ENCODE data around the gene MFAP1. TPM values are rescaled to one million over a fixed set of nuclear protein-coding genes. Genes with fewer than 3 reads are reported as not detected.

MFAP1 gene
- total RNA-seq, 1 experiment from 2014 or later: 44.7 TPM

DNA sequence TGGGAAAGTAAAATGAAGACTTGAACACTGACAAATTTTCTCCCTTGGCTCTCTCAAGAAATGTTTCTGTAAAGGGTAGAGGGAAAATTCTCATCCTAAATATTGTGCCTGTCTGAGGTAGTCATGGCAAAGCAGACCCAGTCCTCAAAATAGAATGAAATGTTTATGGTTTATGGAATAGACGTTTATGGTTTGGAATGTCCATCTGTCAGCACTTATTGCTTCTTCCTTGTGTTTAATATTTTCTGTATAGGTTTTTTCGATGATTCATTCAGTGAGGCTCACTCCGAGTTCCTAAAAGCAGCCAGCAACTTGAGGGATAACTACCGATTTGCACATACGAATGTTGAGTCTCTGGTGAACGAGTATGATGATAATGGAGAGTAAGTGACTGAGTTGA lies 61.7 kb downstream of the MFAP1 start:
- no peaks in the 10 kb centered on the region for H3K4me1 ChIP-seq (ENCODE audit: insufficient read depth, low read length)
- no peaks in the 10 kb centered on the region for H3K4me1 Mint-ChIP-seq
- no peak overlapping the region for H3K27ac Mint-ChIP-seq
- no peaks in the 10 kb centered on the region for H3K27me3 ChIP-seq (ENCODE audit: insufficient read depth, low read length)
- no peak overlapping the region for H3K18ac ChIP-seq (ENCODE audit: insufficient read length, low read depth, low read length)
- no peak overlapping the region for H2BK120ac ChIP-seq (ENCODE audit: low read depth, low read length, poor library complexity, severe bottlenecking)
- H3K79me1 ChIP-seq (ENCODE audit: insufficient read depth, low read depth, low read length, poor library complexity, severe bottlenecking): peaks cover 5% of the 10 kb centered on the region
- no peak overlapping the region for H2BK20ac ChIP-seq (ENCODE audit: low read depth, low read length, poor library complexity, severe bottlenecking)
- no peak overlapping the region for H3K9ac ChIP-seq (ENCODE audit: extremely low read depth, insufficient read length, low read length)
- no peak overlapping the region for H3K4me3 Mint-ChIP-seq
- H3K23me2 ChIP-seq (ENCODE audit: insufficient read length, low read depth, low read length, poor library complexity, severe bottlenecking): no peaks in the 10 kb centered on the region
- no peak overlapping the region for H3K27ac ChIP-seq (ENCODE audit: insufficient read length, low read depth, low read length)
- TF ChIP-seq, protein P1, sequence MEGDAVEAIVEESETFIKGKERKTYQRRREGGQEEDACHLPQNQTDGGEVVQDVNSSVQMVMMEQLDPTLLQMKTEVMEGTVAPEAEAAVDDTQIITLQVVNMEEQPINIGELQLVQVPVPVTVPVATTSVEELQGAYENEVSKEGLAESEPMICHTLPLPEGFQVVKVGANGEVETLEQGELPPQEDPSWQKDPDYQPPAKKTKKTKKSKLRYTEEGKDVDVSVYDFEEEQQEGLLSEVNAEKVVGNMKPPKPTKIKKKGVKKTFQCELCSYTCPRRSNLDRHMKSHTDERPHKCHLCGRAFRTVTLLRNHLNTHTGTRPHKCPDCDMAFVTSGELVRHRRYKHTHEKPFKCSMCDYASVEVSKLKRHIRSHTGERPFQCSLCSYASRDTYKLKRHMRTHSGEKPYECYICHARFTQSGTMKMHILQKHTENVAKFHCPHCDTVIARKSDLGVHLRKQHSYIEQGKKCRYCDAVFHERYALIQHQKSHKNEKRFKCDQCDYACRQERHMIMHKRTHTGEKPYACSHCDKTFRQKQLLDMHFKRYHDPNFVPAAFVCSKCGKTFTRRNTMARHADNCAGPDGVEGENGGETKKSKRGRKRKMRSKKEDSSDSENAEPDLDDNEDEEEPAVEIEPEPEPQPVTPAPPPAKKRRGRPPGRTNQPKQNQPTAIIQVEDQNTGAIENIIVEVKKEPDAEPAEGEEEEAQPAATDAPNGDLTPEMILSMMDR (conservative IDR thresholded peaks at IDR 0.05): no peak
- no peaks in the 10 kb centered on the region for H3K9me3 ChIP-seq (ENCODE audit: control insufficient read depth, low read depth, low read length)
- no peak overlapping the region for H4K5ac ChIP-seq (ENCODE audit: insufficient read length, low read depth, low read length)
- no peak overlapping the region for H3K23ac ChIP-seq (ENCODE audit: insufficient read length, low read depth, low read length)
- H2AK5ac ChIP-seq (ENCODE audit: insufficient read length, low read length): no peak overlapping the region
- H3K27me3 Mint-ChIP-seq (ENCODE audit: low read depth): no peaks in the 10 kb centered on the region
- no peaks in the 10 kb centered on the region for H3K79me2 ChIP-seq (ENCODE audit: insufficient read depth, low read length)
- H3K4ac ChIP-seq (ENCODE audit: low read depth, low read length): no peak overlapping the region
- no peak overlapping the region for H3K56ac ChIP-seq (ENCODE audit: insufficient read length, low read depth, low read length)
- H4K8ac ChIP-seq (replicated peaks; ENCODE audit: insufficient read length, low read depth, low read length): no peak overlapping the region
- H2BK15ac ChIP-seq (ENCODE audit: low read depth, low read length): no peak overlapping the region
- H3K4me2 ChIP-seq (ENCODE audit: insufficient read depth, insufficient read length, low read length): no peak overlapping the region
- no peak overlapping the region for H2AFZ ChIP-seq (ENCODE audit: low read length)
- H2BK12ac ChIP-seq (ENCODE audit: insufficient read length, low read depth, low read length): no peak overlapping the region
- no CpG with 5 or more reads among the region's 6 CpGs for WGBS (ENCODE audit: extremely low coverage, insufficient read length, low lambda C conversion rate)
- no peak for DNase-seq
- H4K91ac ChIP-seq (ENCODE audit: insufficient read length, low read depth, low read length): no peak overlapping the region
- H3K14ac ChIP-seq (ENCODE audit: insufficient read depth, low read length): no peak overlapping the region
- no peak overlapping the region for H3T11ph ChIP-seq (ENCODE audit: low read length)
- H2BK5ac ChIP-seq (ENCODE audit: insufficient read length, low read length): no peak overlapping the region
- H3K36me3 Mint-ChIP-seq (ENCODE audit: insufficient read depth in 1 of 3, low read depth in 3 of 3): peaks cover 59 to 89% (median 71%) of the 10 kb centered on the region in 3 experiments; a peak in 6 of 7 replicates
- no peaks in the 10 kb centered on the region for H4K20me1 ChIP-seq (ENCODE audit: control insufficient read depth, insufficient read depth, insufficient read length)
- H3K9me3 Mint-ChIP-seq: no peaks in the 10 kb centered on the region

Small RNA genes lying within 50 kb of the gene (microRNA-seq; reads per million reads assigned to microRNA genes)
- not detected for gene MIR1282 (ENCODE audit: borderline microRNAs expressed)

Other genes with a start within 250 kb of the MFAP1 start
- gene PPIP5K1, start 234.5 kb downstream of the MFAP1 start, total RNA-seq (2021): 28.5 and 30.1 TPM in 2 replicates
- 31.0 and 36.7 TPM in 2 replicates for gene CKMT1B, start 230.7 kb downstream of the MFAP1 start, total RNA-seq (2021)
- 0.61 and 0.97 TPM in 2 replicates for gene STRC, start 205.9 kb downstream of the MFAP1 start, total RNA-seq (2021)
- gene CATSPER2, start 175.8 kb downstream of the MFAP1 start, total RNA-seq (2021): 1.6 and 4.6 TPM in 2 replicates
- gene CKMT1A, start 130.8 kb downstream of the MFAP1 start, total RNA-seq (2021): 35.5 and 38.4 TPM in 2 replicates
- gene PDIA3, start 78.3 kb downstream of the MFAP1 start, total RNA-seq (2021): 524 and 536 TPM in 2 replicates
- 6.4 and 7.2 TPM in 2 replicates for gene ELL3, start 47.7 kb downstream of the MFAP1 start, total RNA-seq (2021)
- gene SERF2, start 32.4 kb downstream of the MFAP1 start, total RNA-seq (2021): 819 and 831 TPM in 2 replicates
- 0.17 and 0.26 TPM in 2 replicates for gene SERINC4, start 24.5 kb downstream of the MFAP1 start, total RNA-seq (2021)
- gene HYPK, start 24.1 kb downstream of the MFAP1 start, total RNA-seq (2021): 25.4 and 25.9 TPM in 2 replicates
- gene WDR76, start 2.3 kb upstream of the MFAP1 start, total RNA-seq (2021): 29.6 and 31.1 TPM in 2 replicates

All from H9 (cell line).